SU-DHL-6 (cell line): Measurements from ENCODE around the gene MXD4.
"Not testable (repeated sequence)": the region's sequence is repeated elsewhere in the genome, so short reads cannot be mapped to it uniquely, and the experiment has no call there.

Experiments
- H2AFZ ChIP-seq: fragments of 200-600 bp; sonication (generic); 2 replicates; pipeline ENCODE4 v1.6.1; 2014; ENCODE audit warnings: low read depth, mild to moderate bottlenecking, moderate library complexity, mixed read lengths, antibody characterized with exemption, low read length; ENCODE audit not compliant: severe bottlenecking
- H3F3A ChIP-seq: fragments of 200-600 bp; shearing (Covaris generic); 2 replicates; pipeline ENCODE4 v1.6.0; 2016; ENCODE audit warnings: antibody characterized with exemption, mild to moderate bottlenecking; ENCODE audit not compliant: insufficient read depth
- H3K27ac ChIP-seq: fragments of 200-600 bp; sonication (generic); 2 replicates; pipeline ENCODE4 v1.5.1; 2016; ENCODE audit warnings: low read depth, mild to moderate bottlenecking, low read length, moderate library complexity, mixed read lengths
- H3K27me3 ChIP-seq: fragments of 200-600 bp; sonication (generic), shearing (Covaris generic); 2 replicates; pipeline ENCODE4 v1.6.0; 2014; ENCODE audit warnings: mild to moderate bottlenecking, low read length
- H3K36me3 ChIP-seq: fragments of 200-600 bp; sonication (generic); 2 replicates; pipeline ENCODE4 v1.6.1; 2014; ENCODE audit warnings: mild to moderate bottlenecking, low read length, mixed read lengths
- H3K4me2 ChIP-seq: fragments of 300-600, 200-600 bp; shearing (Covaris generic), sonication (generic); 2 replicates; pipeline ENCODE4 v1.6.0; 2014; ENCODE audit warnings: low read length, low read depth, mild to moderate bottlenecking; ENCODE audit not compliant: poor library complexity, severe bottlenecking
- H3K4me3 ChIP-seq: fragments of 200-600 bp; sonication (generic); 2 replicates; pipeline ENCODE4 v1.5.1; 2014; ENCODE audit warnings: antibody characterized with exemption, low read length, mild to moderate bottlenecking, mixed read lengths; ENCODE audit not compliant: insufficient read depth, poor library complexity, severe bottlenecking
- H3K79me2 ChIP-seq: fragments of 200-600 bp; sonication (generic); 2 replicates; pipeline ENCODE4 v1.6.1; 2014; ENCODE audit warnings: mild to moderate bottlenecking, low read length, moderate library complexity; ENCODE audit not compliant: insufficient read depth
- H3K9ac ChIP-seq: fragments of 200-600 bp; sonication (generic); 2 replicates; pipeline ENCODE4 v1.7.0; 2014; ENCODE audit warnings: mild to moderate bottlenecking, low read length
- H3K9me2 ChIP-seq: fragments of 200-600 bp; sonication (generic); replicated peaks from 2 replicates; pipeline ENCODE4 v1.6.1; 2014; ENCODE audit warnings: low read length; ENCODE audit not compliant: insufficient read depth
- H3K9me3 ChIP-seq: fragments of 200-600 bp; sonication (generic); 2 replicates; pipeline ENCODE4 v1.6.1; 2014; ENCODE audit warnings: low read length, mixed read lengths; ENCODE audit not compliant: insufficient read depth
- H4K20me1 ChIP-seq: fragments of 200-600 bp; sonication (generic); 2 replicates; pipeline ENCODE4 v1.6.1; 2014; ENCODE audit warnings: low read depth, mild to moderate bottlenecking, antibody characterized with exemption, low read length, moderate library complexity, mixed read lengths
- CTCF ChIP-seq: fragments of 200-600 bp; sonication (generic); IDR thresholded peaks from one replicate; pipeline ENCODE4 v1.5.1; 2017; ENCODE audit warnings: antibody characterized with exemption, mild to moderate bottlenecking, low read length, moderate library complexity; ENCODE audit not compliant: insufficient read depth, poor library complexity, severe bottlenecking
- EZH2phosphoT487 ChIP-seq: fragments of 200-600 bp; sonication (generic), shearing (Covaris generic); conservative IDR thresholded peaks from 2 replicates; pipeline ENCODE4 v1.6.1; 2018; ENCODE audit warnings: mild to moderate bottlenecking, antibody characterized with exemption, low read length, moderate library complexity, mixed read lengths

Gene MXD4

GRCh38 chr4:2275546-2276251, 13.8 kb upstream of the MXD4 start:
- Histone ChIP-seq H3K4me2 (no peak overlapping the region), H3K9me3 (no peaks in the 10 kb centered on the region), H3K27ac (no peak overlapping the region), H3K9ac (no peak overlapping the region), H4K20me1 (no peaks in the 10 kb centered on the region), H3K27me3 (no peaks in the 10 kb centered on the region), H3F3A (no peaks in the 10 kb centered on the region), H3K36me3 (no peaks in the 10 kb centered on the region), H3K4me3 (no peak overlapping the region), H3K79me2 (no peaks in the 10 kb centered on the region), H3K9me2 (no peaks in the 10 kb centered on the region), H2AFZ (no peak overlapping the region)
- TF ChIP-seq EZH2phosphoT487 = no peak
- TF ChIP-seq CTCF = no peak

DNA sequence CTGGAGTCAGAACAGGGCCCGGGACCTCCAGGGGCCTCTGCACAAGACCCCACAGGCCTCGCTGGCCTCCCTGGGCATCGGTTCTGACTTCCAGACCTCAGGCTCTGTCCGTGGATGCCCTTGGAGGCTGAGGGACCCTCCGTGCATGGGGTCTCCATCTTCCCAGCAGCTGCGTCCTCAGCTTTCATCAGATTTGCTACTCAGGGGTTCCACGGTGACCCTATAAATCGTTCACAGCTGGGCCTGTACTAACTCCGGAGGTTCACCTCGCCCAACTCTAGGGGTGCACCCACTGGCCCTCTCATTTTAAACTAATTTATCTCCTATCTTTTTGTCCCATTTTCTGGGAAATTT, 13.1 kb upstream of the MXD4 start:
- not testable (repeated sequence) for H3K27me3 ChIP-seq, H3K4me2 ChIP-seq, H3K9me2 ChIP-seq, H3K9ac ChIP-seq, H3K79me2 ChIP-seq, H2AFZ ChIP-seq, H4K20me1 ChIP-seq, H3K4me3 ChIP-seq, H3K9me3 ChIP-seq, H3K36me3 ChIP-seq, H3F3A ChIP-seq, H3K27ac ChIP-seq

- TF ChIP-seq CTCF (no peak), EZH2phosphoT487 (no peak)
- no peak overlapping the region for H3K9ac ChIP-seq
These were observed 12.6 kb upstream of the MXD4 start for GRCh38 chr4:2274320-2275043.

GRCh38 chr4:2273657-2274319, 11.9 kb upstream of the MXD4 start:
- no peaks in the 10 kb centered on the region for H3K79me2 ChIP-seq
- no peak overlapping the region for H2AFZ ChIP-seq
- no peaks in the 10 kb centered on the region for H3K36me3 ChIP-seq
- no peak overlapping the region for H3K9ac ChIP-seq
- H3K27ac ChIP-seq = no peak overlapping the region
- H3K27me3 ChIP-seq = no peaks in the 10 kb centered on the region
- no peaks in the 10 kb centered on the region for H3K9me2 ChIP-seq
- H4K20me1 ChIP-seq = no peaks in the 10 kb centered on the region
- no peak overlapping the region for H3K4me3 ChIP-seq
- TF ChIP-seq EZH2phosphoT487 (no peak), CTCF (no peak)
- no peaks in the 10 kb centered on the region for H3F3A ChIP-seq
- H3K4me2 ChIP-seq = no peak overlapping the region
- no peaks in the 10 kb centered on the region for H3K9me3 ChIP-seq

More at GRCh38 chr4:2274320-2275043, 12.6 kb upstream of the MXD4 start:
- no peak overlapping the region for H3K4me3 ChIP-seq
- H3K9me3 ChIP-seq = no peaks in the 10 kb centered on the region
- H3F3A ChIP-seq = no peaks in the 10 kb centered on the region
- no peak overlapping the region for H2AFZ ChIP-seq
- H3K27ac ChIP-seq = no peak overlapping the region
- no peaks in the 10 kb centered on the region for H3K36me3 ChIP-seq
- H3K4me2 ChIP-seq = no peak overlapping the region
- H3K9me2 ChIP-seq = no peaks in the 10 kb centered on the region
- no peaks in the 10 kb centered on the region for H3K27me3 ChIP-seq
- no peaks in the 10 kb centered on the region for H3K79me2 ChIP-seq
- no peaks in the 10 kb centered on the region for H4K20me1 ChIP-seq
